K562 (cell line): ENCODE data around the gene POFUT2. TPM values are rescaled to one million over a fixed set of nuclear protein-coding genes. Genes with fewer than 3 reads are reported as not detected.

Experiments used
- ATAC-seq: fragments of 200-7000 bp; cut with Tn5 transposase; 3 replicates; pipeline ENCODE4 v1.9.1; 2020; ENCODE audit warnings: moderate library complexity
- BruUV-seq: library from RNA; stranded (reverse); fragments of 400-500 nt; replicated peaks from 2 replicates; lab custom pipeline; 2021; lab: Mats Ljungman, UMichigan
- CTCF ChIA-PET: fragments of 300-600 bp; formaldehyde crosslinking; extraction: SDS; loops from one replicate; lab custom pipeline; 2021; ENCODE audit warnings: low intra/inter-chr PET ratio; lab: Yijun Ruan, JAX
- POLR2A ChIA-PET: fragments of 300-600, 350-650 bp; sonication (Branson Sonifier 250); formaldehyde crosslinking; extraction: SDS; loops from one replicate; lab custom pipeline; 2021; ENCODE audit warnings: antibody characterized with exemption, inconsistent platforms; lab: Yijun Ruan, JAX
- DNase-seq, 4 experiments: peaks; one replicate each; pipeline versions ENCODE4 v3.0.0 to v3.0.0-alpha.2; 2011 to 2018; ENCODE audit warnings: low spot score in 3 of 4, mixed read lengths in 3 of 4; ENCODE audit errors: extremely low read depth in 1 of 4
- FAIRE-seq: peaks from 2 replicates; lab custom pipeline; 2011; peaks lifted over from hg19 to GRCh38; lab: Jason Lieb, UNC
- H2AFZ ChIP-seq: 2 replicates; pipeline ENCODE4 v1.6.0; 2011; ENCODE audit warnings: low read depth, low read length, control low read depth, inconsistent platforms
- H3K27ac ChIP-seq: fragments of 200-600 bp; 3 replicates; pipeline ENCODE4 v1.8.0; 2011; ENCODE audit warnings: low read depth, mild to moderate bottlenecking, control low read depth, inconsistent platforms, low read length, moderate library complexity, mixed read lengths; ENCODE audit errors: extremely low read depth
- H3K27me3 ChIP-seq, 2 experiments: fragments of 300-600 bp in 1 of 2; 2 replicates in 1 of 2; 3 replicates in 1 of 2; pipeline versions ENCODE4 v1.6.0 to v1.8.0; 2011; ENCODE audit warnings: inconsistent platforms in 2 of 2, low read length in 2 of 2, mild to moderate bottlenecking in 1 of 2, mixed read lengths in 1 of 2, moderate library complexity in 1 of 2; ENCODE audit not compliant: control insufficient read depth in 2 of 2, insufficient read depth in 2 of 2
- H3K36me3 ChIP-seq: fragments of 300-600 bp; 3 replicates; pipeline ENCODE4 v1.8.0; 2011; ENCODE audit warnings: mild to moderate bottlenecking, low read length, inconsistent platforms; ENCODE audit not compliant: control insufficient read depth, insufficient read depth
- H3K4me1 ChIP-seq, 2 experiments: fragments of 200-600 bp in 1 of 2; replicated peaks in 1 of 2; 2 replicates in 1 of 2; 3 replicates in 1 of 2; pipeline versions ENCODE4 v1.5.1 to v1.8.0; 2011; ENCODE audit warnings: inconsistent platforms in 2 of 2, low read length in 2 of 2, mild to moderate bottlenecking in 1 of 2, mixed read lengths in 1 of 2, moderate library complexity in 1 of 2; ENCODE audit not compliant: control insufficient read depth in 2 of 2, insufficient read depth in 2 of 2
- H3K4me2 ChIP-seq: 2 replicates; pipeline ENCODE4 v1.6.1; 2011; ENCODE audit warnings: low read length, control low read depth, inconsistent platforms, mixed read lengths; ENCODE audit not compliant: insufficient read depth
- H3K4me3 ChIP-seq: fragments of 200-600 bp; sonication (generic), shearing (Covaris generic); 2 replicates; pipeline ENCODE4 v1.5.1; 2016; ENCODE audit warnings: control low read depth, inconsistent platforms
- H3K79me2 ChIP-seq: fragments of 200-600 bp; 3 replicates; pipeline ENCODE4 v1.8.0; 2011; ENCODE audit warnings: low read length, inconsistent platforms; ENCODE audit not compliant: control insufficient read depth, insufficient read depth
- H3K9ac ChIP-seq, 2 experiments: 2 replicates each; pipeline versions ENCODE4 v1.6.0 to v1.6.1; 2011; ENCODE audit warnings: low read depth in 2 of 2, low read length in 2 of 2, control low read depth in 1 of 2, inconsistent platforms in 1 of 2, mild to moderate bottlenecking in 1 of 2, mixed read lengths in 1 of 2; ENCODE audit not compliant: insufficient read depth in 1 of 2
- H3K9me1 ChIP-seq: one replicate; pipeline ENCODE4 v1.6.0; 2011; ENCODE audit warnings: inconsistent platforms, mild to moderate bottlenecking, low read length, moderate library complexity; ENCODE audit not compliant: control insufficient read depth, insufficient read depth
- H3K9me3 ChIP-seq: replicated peaks from 2 replicates; pipeline ENCODE4 v1.5.1; 2011; ENCODE audit warnings: low read depth, low read length, inconsistent platforms; ENCODE audit not compliant: control insufficient read depth, insufficient read depth
- H4K20me1 ChIP-seq: replicated peaks from 2 replicates; pipeline ENCODE4 v1.6.1; 2011; ENCODE audit warnings: low read length, inconsistent platforms, mixed read lengths; ENCODE audit not compliant: control insufficient read depth, insufficient read depth
- ATF1 ChIP-seq, 2 experiments: fragments of 450-650 bp in 1 of 2; IDR thresholded peaks; 2 replicates each; pipeline ENCODE4 v1.6.1; 2016; ENCODE audit warnings: missing compliant biosample characterization in 1 of 2, missing genetic modification characterization in 1 of 2
- BRD9 ChIP-seq: fragments of 450-650 bp; IDR thresholded peaks from 2 replicates; pipeline ENCODE4 v1.6.1; 2018; ENCODE audit warnings: low read depth; ENCODE audit not compliant: partially characterized antibody
- DLX4 ChIP-seq: fragments of 250-450 bp; sonication (Bioruptor Pico); IDR thresholded peaks from 2 replicates; pipeline ENCODE4 v1.6.1; 2021; ENCODE audit warnings: mild to moderate bottlenecking
- MYNN ChIP-seq, 2 experiments: sonication (generic); formaldehyde crosslinking in 1 of 2; IDR thresholded peaks; 2 replicates each; pipeline versions ENCODE4 v1.5.0 to v1.6.1; 2016 to 2020; ENCODE audit warnings: antibody characterized with exemption in 1 of 2, missing genetic modification reagents in 1 of 2
- SMARCB1 ChIP-seq: IDR thresholded peaks from 2 replicates; pipeline ENCODE4 v1.6.1; 2011; ENCODE audit warnings: improper control_type of control experiment, low read depth; ENCODE audit not compliant: insufficient read length
- TAF7 ChIP-seq: fragments of 450-650 bp; IDR thresholded peaks from 2 replicates; pipeline ENCODE4 v1.6.1; 2016; ENCODE audit warnings: missing genetic modification characterization, missing compliant biosample characterization
- WHSC1 ChIP-seq: IDR thresholded peaks from one replicate; pipeline ENCODE4 v1.6.1; 2012; ENCODE audit warnings: low read length, control low read depth, inconsistent platforms
- XRCC4 ChIP-seq: IDR thresholded peaks from one replicate; pipeline ENCODE4 v1.6.1; 2011; ENCODE audit not compliant: insufficient read depth, insufficient read length; ENCODE audit errors: extremely low read depth
- ZFX ChIP-seq: sonication (generic); formaldehyde crosslinking; IDR thresholded peaks from 2 replicates; pipeline ENCODE4 v1.8.0; 2022; ENCODE audit warnings: mild to moderate bottlenecking, missing genetic modification reagents, moderate library complexity
- ZNF589 ChIP-seq: fragments of 200-800 bp; sonication (Bioruptor generic); IDR thresholded peaks from 2 replicates; pipeline ENCODE4 v1.6.1; 2016; ENCODE audit warnings: low read depth, missing genetic modification characterization, missing compliant biosample characterization
- ZNF717 ChIP-seq: fragments of 250-450 bp; sonication (Bioruptor Pico); IDR thresholded peaks from 2 replicates; pipeline ENCODE4 v1.5.0; 2021
- WGBS: fragments of 100-300 bp; shearing (Covaris generic); methylation state at CpG from one replicate; pipeline ENCODE4 v1.1.6; 2016; ENCODE audit warnings: low coverage, mixed read lengths; ENCODE audit not compliant: insufficient coverage; ENCODE audit errors: missing lambda C conversion rate; 5-methylcytosine and 5-hydroxymethylcytosine counted together
- in situ Hi-C: fragments of 300-500 bp; cut with MboI; formaldehyde crosslinking; loops from 4 replicates; pipeline ENCODE4 v1.15.0; 2018; ENCODE audit warnings: inconsistent platforms, mixed read lengths
- intact Hi-C: fragments of 100-400 bp; cut with micrococcal nuclease; formaldehyde crosslinking; loops from 2 replicates; pipeline ENCODE4 v1.14.2; 2022
- polyA plus RNA-seq, 8 experiments: library from polyadenylated mRNA; depleted of rRNA in 4 of 8; stranded (reverse) in 5 of 8; unstranded in 3 of 8; fragments of >200 nt; fragmentation: Nextera tagmentation in 2 of 8; fragmentation: Illumina TruSeq in 1 of 8; extraction: Ambion mirVana in 2 of 8; extraction: Trizol in 1 of 8; gene quantifications; 2 replicates each; pipeline versions ENCODE4 v1.2.1 to v1.2.3, GENCODE V29; 2011 to 2014; ENCODE audit warnings: inconsistent platforms in 1 of 8, missing spikeins in 1 of 8
- total RNA-seq, 7 experiments: library from RNA; depleted of rRNA in 6 of 7; stranded (reverse); fragments of >200 nt in 6 of 7; fragmentation: Illumina TruSeq in 2 of 7; extraction: Trizol in 2 of 7; gene quantifications; 2 replicates each; pipeline versions ENCODE4 v1.2.1 to v1.2.3, GENCODE V29; 2011 to 2021; ENCODE audit warnings: low replicate concordance in 1 of 7
- TF ChIP-seq, protein P1 (sequence below), 2 experiments: fragments of 450-650 bp; IDR thresholded peaks; 2 replicates each; pipeline ENCODE4 v1.6.1; 2016; ENCODE audit warnings: mild to moderate bottlenecking in 2 of 2, borderline replicate concordance in 1 of 2, low read depth in 1 of 2, moderate library complexity in 1 of 2

The POFUT2 gene
- total and polyA plus RNA-seq, 9 of the 15 experiments (the other 6 are each of a cell fraction or from before 2014, with no cell fraction given): 1.1 to 24.2 (median 11.0) TPM

GRCh38 chr21:45327441-45328197, 39.9 kb upstream of the POFUT2 start:
- H3K9ac ChIP-seq: no peak overlapping the region; a peak in 2 of 4 replicates
- H3K9me1 ChIP-seq: no peaks in the 10 kb centered on the region
- peaks cover 0 to 65% of the 10 kb centered on the region in 2 experiments; a peak in 2 of 5 replicates for H3K4me1 ChIP-seq
- H3K4me3 ChIP-seq: no peak overlapping the region
- DNase-seq: no peak
- no peak overlapping the region for H2AFZ ChIP-seq
- CTCF ChIA-PET: no interaction called here
- intact Hi-C loops: no loop called here
- POLR2A ChIA-PET: interaction anchor here (0.6 to 0.7 kb wide), 2 partner anchors 37 to 128 kb away, joined by 3 to 4 read pairs; no protein-coding TSS in a partner anchor
- no peak for ATAC-seq
- no peaks in the 10 kb centered on the region for H3K79me2 ChIP-seq
- peaks cover 37% of the 10 kb centered on the region for H4K20me1 ChIP-seq
- H3K27ac ChIP-seq: no peak overlapping the region
- H3K27me3 ChIP-seq: peaks cover 51 to 84% of the 10 kb centered on the region in 2 experiments
- WGBS: 4% methylated on average over 22 of the region's 23 CpGs
- no peaks in the 10 kb centered on the region for H3K36me3 ChIP-seq
- no peak overlapping the region for H3K4me2 ChIP-seq
- no peak for FAIRE-seq
- no TSS peak for BruUV-seq
- in situ Hi-C loops: no loop called here
- 0 out of 2 replicates have a peak, but pooled peaks cover 2% of the 10 kb centered on the region for H3K9me3 ChIP-seq
- TF ChIP-seq, protein P1, sequence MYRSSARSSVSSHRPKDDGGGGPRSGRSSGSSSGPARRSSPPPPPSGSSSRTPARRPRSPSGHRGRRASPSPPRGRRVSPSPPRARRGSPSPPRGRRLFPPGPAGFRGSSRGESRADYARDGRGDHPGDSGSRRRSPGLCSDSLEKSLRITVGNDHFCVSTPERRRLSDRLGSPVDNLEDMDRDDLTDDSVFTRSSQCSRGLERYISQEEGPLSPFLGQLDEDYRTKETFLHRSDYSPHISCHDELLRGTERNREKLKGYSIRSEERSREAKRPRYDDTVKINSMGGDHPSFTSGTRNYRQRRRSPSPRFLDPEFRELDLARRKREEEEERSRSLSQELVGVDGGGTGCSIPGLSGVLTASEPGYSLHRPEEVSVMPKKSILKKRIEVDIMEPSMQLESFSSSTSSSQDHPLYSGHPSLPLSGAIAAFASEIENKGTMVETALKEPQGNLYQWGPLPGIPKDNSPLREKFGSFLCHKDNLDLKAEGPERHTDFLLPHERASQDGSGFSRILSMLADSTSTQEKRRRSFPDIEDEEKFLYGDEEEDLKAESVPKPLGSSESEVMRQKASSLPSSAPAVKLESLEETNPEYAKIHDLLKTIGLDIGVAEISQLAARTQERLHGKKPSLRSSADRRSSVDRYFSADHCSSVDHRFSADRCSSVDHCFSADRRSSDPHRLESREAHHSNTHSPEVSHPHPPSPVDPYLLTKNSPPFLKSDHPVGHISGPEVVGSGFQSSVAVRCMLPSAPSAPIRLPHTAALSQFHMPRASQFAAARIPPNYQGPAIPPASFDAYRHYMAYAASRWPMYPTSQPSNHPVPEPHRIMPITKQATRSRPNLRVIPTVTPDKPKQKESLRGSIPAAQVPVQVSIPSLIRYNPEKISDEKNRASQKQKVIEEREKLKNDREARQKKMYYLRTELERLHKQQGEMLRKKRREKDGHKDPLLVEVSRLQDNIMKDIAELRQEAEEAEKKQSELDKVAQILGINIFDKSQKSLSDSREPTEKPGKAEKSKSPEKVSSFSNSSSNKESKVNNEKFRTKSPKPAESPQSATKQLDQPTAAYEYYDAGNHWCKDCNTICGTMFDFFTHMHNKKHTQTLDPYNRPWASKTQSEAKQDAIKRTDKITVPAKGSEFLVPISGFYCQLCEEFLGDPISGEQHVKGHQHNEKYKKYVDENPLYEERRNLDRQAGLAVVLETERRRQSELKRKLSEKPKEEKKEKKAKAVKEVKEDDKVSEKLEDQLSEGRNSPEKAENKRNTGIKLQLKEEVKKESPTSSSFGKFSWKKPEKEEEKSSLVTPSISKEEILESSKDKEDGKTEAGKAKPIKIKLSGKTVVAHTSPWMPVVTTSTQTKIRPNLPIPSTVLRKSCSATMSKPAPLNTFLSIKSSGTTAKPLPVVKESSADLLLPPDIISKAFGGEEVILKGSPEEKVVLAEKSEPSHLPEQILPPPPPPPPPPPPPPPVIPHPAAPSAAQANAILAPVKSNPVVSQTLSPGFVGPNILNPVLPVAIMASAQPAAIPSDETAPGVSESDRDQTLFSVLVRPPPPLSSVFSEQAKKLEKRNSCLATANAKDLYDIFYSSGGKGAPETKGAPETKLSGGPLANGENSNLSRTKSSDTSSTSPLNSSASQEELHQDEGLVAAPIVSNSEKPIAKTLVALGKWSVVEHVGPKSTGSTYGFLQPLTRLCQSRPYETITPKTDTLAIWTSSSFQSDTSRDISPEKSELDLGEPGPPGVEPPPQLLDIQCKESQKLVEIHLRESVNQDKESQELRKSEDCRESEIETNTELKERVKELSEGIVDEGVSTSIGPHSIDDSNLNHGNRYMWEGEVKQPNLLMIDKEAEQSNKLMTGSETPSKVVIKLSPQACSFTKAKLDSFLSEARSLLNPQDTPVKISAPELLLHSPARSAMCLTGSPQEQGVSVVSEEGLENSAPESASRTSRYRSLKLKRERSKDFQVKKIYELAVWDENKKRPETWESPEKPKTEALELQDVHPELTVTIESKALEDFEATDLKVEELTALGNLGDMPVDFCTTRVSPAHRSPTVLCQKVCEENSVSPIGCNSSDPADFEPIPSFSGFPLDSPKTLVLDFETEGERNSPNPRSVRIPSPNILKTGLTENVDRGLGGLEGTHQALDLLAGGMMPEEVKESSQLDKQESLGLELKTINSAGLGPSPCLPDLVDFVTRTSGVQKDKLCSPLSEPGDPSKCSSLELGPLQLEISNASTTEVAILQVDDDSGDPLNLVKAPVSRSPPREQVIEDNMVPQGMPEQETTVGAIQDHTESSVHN (IDR thresholded peaks at IDR 0.05; ENCODE audit: borderline replicate concordance in 1 of 2, low read depth in 1 of 2): no peak
- TF ChIP-seq XRCC4 (no peak), MYNN (IDR thresholded peaks at IDR 0.05) (no peak), MYNN (CRISPR knock-in tag; IDR thresholded peaks at IDR 0.05) (no peak), ZFX (CRISPR knock-in tag) (no peak), ATF1 (CRISPR knock-in tag; IDR thresholded peaks at IDR 0.05) (no peak), ATF1 (tag; IDR thresholded peaks at IDR 0.05) (no peak), ZNF717 (CRISPR knock-in tag) (no peak), ZNF589 (CRISPR knock-in tag) (no peak), TAF7 (tag) (no peak), WHSC1 (no peak), SMARCB1 (no peak), DLX4 (no peak), BRD9 (no peak)
